CD4-positive, alpha-beta T cell treated with Interferon alpha-2 for 1 hour (primary cell): ENCODE results near the gene GSTA3.
"Not testable (repeated sequence)": the region's sequence is repeated elsewhere in the genome, so short reads cannot be mapped to it uniquely, and the experiment has no call there.

ENCODE experiments used
- DNase-seq, 2 donors: peaks; one replicate each; pipeline ENCODE4 v3.0.0-alpha.2; 2020 to 2022

Gene GSTA3

GRCh38 chr6:52909131-52909530 lies 367 bp downstream of the GSTA3 start:
- DNase-seq: no peak

GRCh38 chr6:52908526-52908925 lies 972 bp downstream of the GSTA3 start:
- no peak for DNase-seq

GRCh38 chr6:52904562-52905279 lies 4.8 kb downstream of the GSTA3 start:
- peak in 1 of 2 donors; percentile 23 for DNase-seq

- DNase-seq: no peak
Measured at GRCh38 chr6:52900536-52900935, 9.0 kb downstream of the GSTA3 start.

- not testable (repeated sequence) for DNase-seq
Measured at GRCh38 chr6:52895790-52896189, 13.7 kb downstream of the GSTA3 start.

GRCh38 chr6:52894285-52894684 lies 15.2 kb downstream of the GSTA3 start:
- no peak for DNase-seq

GRCh38 chr6:52893803-52894202 lies 15.7 kb downstream of the GSTA3 start:
- no peak for DNase-seq

- no peak for DNase-seq
Measured at GRCh38 chr6:52893221-52893620, 16.3 kb downstream of the GSTA3 start.

GRCh38 chr6:52890018-52890417 lies 19.5 kb downstream of the GSTA3 start:
- DNase-seq: no peak

- DNase-seq: no peak
Measured at GRCh38 chr6:52887910-52888524, 21.5 kb downstream of the GSTA3 start.

GRCh38 chr6:52881996-52882841 lies 27.3 kb downstream of the GSTA3 start:
- DNase-seq: peak; percentile 67 to 79

GRCh38 chr6:52881662-52881995 lies 27.9 kb downstream of the GSTA3 start:
- DNase-seq: no peak

GRCh38 chr6:52877786-52878185 lies 31.7 kb downstream of the GSTA3 start:
- no peak for DNase-seq

- no peak for DNase-seq
Measured at GRCh38 chr6:52877168-52877567, 32.3 kb downstream of the GSTA3 start.

GRCh38 chr6:52876056-52876787 lies 33.3 kb downstream of the GSTA3 start:
- no peak for DNase-seq

GRCh38 chr6:52872031-52872430 lies 37.5 kb downstream of the GSTA3 start:
- DNase-seq: no peak

GRCh38 chr6:52871621-52872020 lies 37.9 kb downstream of the GSTA3 start:
- no peak for DNase-seq

GRCh38 chr6:52870335-52871091 lies 39.0 kb downstream of the GSTA3 start:
- not testable (repeated sequence) for DNase-seq

GRCh38 chr6:52868899-52869298 lies 40.6 kb downstream of the GSTA3 start:
- not testable (repeated sequence) for DNase-seq

GRCh38 chr6:52868240-52868639 lies 41.3 kb downstream of the GSTA3 start:
- DNase-seq: no peak

GRCh38 chr6:52861151-52861550 lies 48.3 kb downstream of the GSTA3 start:
- DNase-seq: not testable (repeated sequence)

GRCh38 chr6:52858416-52858815 lies 51.1 kb downstream of the GSTA3 start:
- DNase-seq: no peak
